Body of pancreas (tissue), 4 donors: Measurements from ENCODE around the gene SYT2.

Experiments used
- CTCF ChIP-seq, 7 experiments: fragments of 450-650 bp in 4 of 7; fragments of 200-600 bp in 3 of 7; sonication (generic) in 3 of 7; IDR thresholded peaks; one replicate each; pipeline ENCODE4 v1.5.1; 2016 to 2019; ENCODE audit warnings: antibody characterized with exemption in 7 of 7
- POLR2A ChIP-seq, 3 donors: fragments of 450-650 bp; IDR thresholded peaks; one replicate each; pipeline ENCODE4 v1.6.1; 2016; ENCODE audit warnings: antibody characterized with exemption in 3 of 3, mild to moderate bottlenecking in 2 of 3

- TF ChIP-seq CTCF (IDR thresholded peaks at IDR 0.05) (no peak), POLR2A (IDR thresholded peaks at IDR 0.05) (no peak)
Observed at GRCh38 chr1:202591515-202591914, 118.7 kb downstream of the SYT2 start.
